ENCODE data around the gene RBP3. TPM values are rescaled to one million over a fixed set of nuclear protein-coding genes. Genes with fewer than 3 reads are reported as not detected.

RBP3 gene
- not detected for total RNA-seq

- no peak for ATAC-seq (ENCODE audit: low FRiP score)
Observed at GRCh38 chr10:47348138-47348651, at the start of gene RBP3. TSS of gene RBP3 (plus strand) at chr10:47348363. CDS start at chr10:47348485, 122 bp downstream.

GRCh38 chr10:47298715-47299114, 49.4 kb upstream of the RBP3 start:
- DNase-seq (ENCODE audit: low spot score) (no peak), ATAC-seq (ENCODE audit: low FRiP score) (no peak)
- no peak for TF ChIP-seq CTCF (IDR thresholded peaks at IDR 0.05)

More at GRCh38 chr10:47348138-47348651, at the start of gene RBP3:
- DNase-seq (ENCODE audit: low spot score), result no peak
- TF ChIP-seq CTCF (IDR thresholded peaks at IDR 0.05), result no peak

- ATAC-seq (ENCODE audit: low FRiP score) (no peak), DNase-seq (ENCODE audit: low spot score) (no peak)
- no peak for TF ChIP-seq CTCF (IDR thresholded peaks at IDR 0.05)
Observed at GRCh38 chr10:47299611-47300428, 48.3 kb upstream of the RBP3 start, which contains the start of gene GDF10. TSS of gene GDF10 (plus strand) at chr10:47300197. CDS start at chr10:47300652, 455 bp downstream.

- no peak for TF ChIP-seq CTCF (IDR thresholded peaks at IDR 0.05)
- ATAC-seq (ENCODE audit: low FRiP score), result no peak
- no peak for DNase-seq (ENCODE audit: low spot score)
Observed at GRCh38 chr10:47300429-47300931, 47.7 kb upstream of the RBP3 start.

- ATAC-seq (ENCODE audit: low FRiP score), result no peak
- no peak for DNase-seq (ENCODE audit: low spot score)
- TF ChIP-seq CTCF (IDR thresholded peaks at IDR 0.05), result no peak
Observed at GRCh38 chr10:47301833-47302232, 46.3 kb upstream of the RBP3 start.

- no peak for DNase-seq (ENCODE audit: low spot score)
- no peak for TF ChIP-seq CTCF (IDR thresholded peaks at IDR 0.05)
- ATAC-seq (ENCODE audit: low FRiP score), result no peak
Observed at GRCh38 chr10:47303105-47303504, 45.1 kb upstream of the RBP3 start.

Data from omental fat pad (tissue), 4 donors.